LHCN-M2 (cell line): Measurements from ENCODE around the gene RAMACL. TPM values are rescaled to one million over a fixed set of nuclear protein-coding genes. Genes with fewer than 3 reads are reported as not detected.
A peak's percentile ranks its signal among the peaks of the same experiment; 100 is the strongest.
"Not testable (repeated sequence)": the region's sequence is repeated elsewhere in the genome, so short reads cannot be mapped to it uniquely, and the experiment has no call there.

Experiments used
- DNase-seq: peaks from one replicate; pipeline ENCODE4 v3.0.0-alpha.2; 2012; ENCODE audit warnings: low read depth
- total RNA-seq: library from RNA; depleted of rRNA; stranded (reverse); fragments of >200 nt; gene quantifications from 2 replicates; pipeline ENCODE4 v1.2.3, GENCODE V29; 2014

The RAMACL gene
- total RNA-seq, 1 experiment from 2014 or later = 0.06 TPM

- DNase-seq = peak; percentile 100
Observed at GRCh38 chr6:166556863-166557322, 29.6 kb downstream of the RAMACL start.

GRCh38 chr6:166556336-166556735, 30.1 kb downstream of the RAMACL start:
- DNase-seq = no peak

DNA sequence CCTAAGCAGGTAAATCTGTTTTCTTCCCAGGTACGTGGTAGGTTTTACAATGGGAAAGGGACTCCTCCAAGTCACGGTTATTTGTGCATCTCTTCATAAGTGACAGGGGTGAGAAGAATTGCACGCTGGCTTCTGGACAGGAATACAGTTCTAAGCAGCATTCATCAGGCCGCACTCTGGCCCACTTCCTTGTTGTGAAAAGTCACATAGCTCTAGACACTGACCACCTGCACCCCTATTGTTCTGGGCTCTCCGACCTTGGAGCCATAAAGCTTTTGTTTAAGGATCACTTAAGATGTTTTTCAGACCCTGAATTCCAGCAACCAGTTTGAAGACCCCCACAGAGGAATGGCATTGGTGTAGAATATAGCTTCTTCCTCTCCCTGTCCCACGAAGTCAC, 31.4 kb downstream of the RAMACL start:
- DNase-seq = no peak

GRCh38 chr6:166554316-166554715, 32.2 kb downstream of the RAMACL start:
- DNase-seq = no peak

DNA sequence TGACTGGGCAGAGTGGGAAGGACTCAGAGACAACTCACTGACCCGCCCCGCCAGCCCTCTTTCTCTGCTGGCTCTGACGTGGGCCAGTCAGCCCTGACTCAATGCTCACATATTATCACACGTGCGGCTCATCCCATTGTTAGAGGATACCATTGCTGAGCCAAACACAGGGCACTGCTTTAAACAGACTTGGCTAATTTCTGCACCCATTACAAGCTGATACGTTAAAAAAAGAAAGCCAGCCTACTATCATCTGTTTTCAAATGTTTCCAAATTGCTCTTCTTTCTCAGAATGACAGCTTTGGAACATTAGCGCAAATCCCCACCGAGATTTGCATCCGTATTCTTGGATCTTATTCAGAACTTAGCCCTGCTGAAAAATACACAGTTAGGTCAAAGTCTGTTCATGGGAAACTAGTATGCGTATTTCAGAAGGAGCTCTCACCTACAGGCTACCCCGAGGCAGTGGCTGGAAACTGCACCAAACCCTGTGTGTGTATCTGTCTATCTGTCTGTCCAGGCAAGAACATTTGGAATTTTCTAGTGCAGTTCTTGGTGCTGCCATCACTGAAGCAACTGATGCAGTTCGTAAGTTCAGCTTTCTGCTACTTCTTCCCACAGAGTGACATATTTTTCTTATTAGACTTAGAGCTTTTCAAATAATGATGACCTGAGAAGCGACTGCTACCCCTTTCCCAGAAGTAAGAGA, 32.8 kb downstream of the RAMACL start:
- peak; percentile 94 for DNase-seq

GRCh38 chr6:166552600-166552999, 33.9 kb downstream of the RAMACL start:
- DNase-seq = no peak

GRCh38 chr6:166551754-166552495, 34.6 kb downstream of the RAMACL start:
- DNase-seq = no peak

DNA sequence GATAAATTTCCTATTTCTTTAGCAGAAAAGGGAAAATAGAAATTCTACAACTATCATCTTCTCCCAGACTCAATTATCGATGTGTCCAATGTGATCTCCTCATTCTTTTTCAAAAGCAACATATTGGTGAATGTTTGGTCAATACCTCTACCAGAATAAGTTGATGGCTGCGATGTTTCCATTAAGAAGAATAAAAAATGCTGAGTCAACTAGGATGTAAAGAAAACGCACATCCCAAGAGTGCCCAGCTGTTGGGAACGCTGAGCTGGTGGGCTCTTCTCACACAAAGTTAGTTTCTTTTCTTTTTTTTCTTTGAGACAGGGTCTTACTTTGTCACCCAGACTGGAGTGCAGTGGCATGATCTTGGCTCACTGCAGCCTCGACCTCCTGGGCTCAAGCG, 39.8 kb downstream of the RAMACL start:
- no peak for DNase-seq

- DNase-seq = no peak
Observed at GRCh38 chr6:166545156-166546034, 41.1 kb downstream of the RAMACL start.

DNA sequence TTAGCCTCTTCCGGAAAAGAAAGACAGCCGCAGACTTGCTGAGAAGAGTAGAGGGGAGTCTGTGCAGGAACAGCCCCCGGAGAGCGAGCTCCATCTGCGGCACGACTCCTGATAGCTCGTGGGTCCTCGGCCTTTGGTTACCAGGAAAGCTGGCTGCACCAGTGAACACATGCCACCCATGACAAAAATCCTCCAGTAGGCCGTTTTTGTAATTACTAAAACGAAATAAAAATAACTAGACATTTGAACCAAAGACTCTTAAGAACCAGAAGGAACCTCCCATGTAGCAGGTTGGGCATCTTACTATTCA, 42.2 kb downstream of the RAMACL start:
- DNase-seq = no peak

GRCh38 chr6:166543603-166544295, 42.7 kb downstream of the RAMACL start:
- no peak for DNase-seq

DNA sequence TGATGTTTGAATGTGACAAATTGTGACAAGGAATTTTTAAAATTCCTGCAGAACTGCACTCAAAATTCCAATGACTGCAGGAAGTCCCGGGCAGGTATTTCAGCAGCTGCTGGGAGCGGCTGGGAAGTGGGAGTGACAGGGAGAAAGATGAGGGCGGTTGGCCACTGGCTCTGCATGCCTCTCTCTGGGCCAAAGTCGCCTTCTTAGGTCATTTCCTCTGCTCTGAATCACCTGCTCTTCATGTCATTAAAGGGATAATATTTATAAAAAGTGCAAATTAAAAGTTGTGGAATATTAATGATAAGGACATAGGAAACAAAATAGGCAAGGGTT, 43.9 kb downstream of the RAMACL start:
- DNase-seq = no peak

DNA sequence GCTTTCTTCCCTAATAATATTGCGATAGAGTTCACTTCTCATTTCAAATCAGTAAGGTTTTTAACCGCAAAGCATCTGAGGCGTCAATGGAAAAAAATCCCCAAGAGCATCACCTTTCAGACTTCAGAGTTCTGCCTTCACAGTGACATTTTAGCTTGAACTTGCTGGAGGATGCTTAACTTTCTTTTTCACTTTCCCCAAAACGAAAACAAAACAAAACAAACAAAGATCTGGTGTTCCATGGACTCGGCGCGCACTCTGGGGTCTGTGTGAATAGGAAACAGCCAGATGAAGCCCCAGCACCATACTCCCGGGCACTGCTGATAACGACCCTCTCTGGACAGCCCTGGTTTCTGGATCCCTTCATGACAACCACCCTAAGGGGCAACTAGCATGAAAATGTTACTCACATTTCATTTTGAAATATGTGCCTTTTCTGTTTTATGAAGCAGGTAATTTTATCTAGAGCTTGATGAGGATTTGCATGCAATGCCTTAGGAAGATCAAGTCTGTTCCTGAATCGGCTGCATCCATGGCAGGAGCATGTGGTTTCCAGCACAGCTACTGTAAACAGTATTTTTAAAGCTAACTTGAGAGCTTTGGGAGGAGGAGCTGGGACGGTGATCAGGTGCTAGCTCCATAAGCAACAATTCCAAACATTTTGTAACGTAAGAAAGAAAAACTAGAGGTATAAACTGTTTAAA, 44.5 kb downstream of the RAMACL start:
- no peak for DNase-seq

DNA sequence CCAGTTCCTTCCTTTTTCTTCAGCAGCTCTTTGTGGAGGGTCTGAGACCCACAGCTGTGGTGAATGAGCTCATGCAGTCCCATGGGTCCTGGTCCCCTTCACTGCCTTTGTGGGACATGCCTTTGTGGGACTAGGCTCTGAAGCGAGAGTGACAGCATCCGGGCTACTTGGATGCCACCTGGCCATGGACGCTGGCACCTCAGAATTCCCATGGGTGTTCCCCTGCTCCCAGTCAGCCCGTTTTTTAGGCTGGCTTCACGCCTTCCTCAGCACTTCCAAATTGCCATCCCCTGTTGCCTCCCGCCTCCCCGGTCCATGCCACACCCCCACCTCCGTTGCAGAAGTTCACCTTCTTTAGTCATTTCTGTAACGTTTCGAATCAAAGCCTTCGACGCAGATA, 45.1 kb downstream of the RAMACL start:
- no peak for DNase-seq

DNA sequence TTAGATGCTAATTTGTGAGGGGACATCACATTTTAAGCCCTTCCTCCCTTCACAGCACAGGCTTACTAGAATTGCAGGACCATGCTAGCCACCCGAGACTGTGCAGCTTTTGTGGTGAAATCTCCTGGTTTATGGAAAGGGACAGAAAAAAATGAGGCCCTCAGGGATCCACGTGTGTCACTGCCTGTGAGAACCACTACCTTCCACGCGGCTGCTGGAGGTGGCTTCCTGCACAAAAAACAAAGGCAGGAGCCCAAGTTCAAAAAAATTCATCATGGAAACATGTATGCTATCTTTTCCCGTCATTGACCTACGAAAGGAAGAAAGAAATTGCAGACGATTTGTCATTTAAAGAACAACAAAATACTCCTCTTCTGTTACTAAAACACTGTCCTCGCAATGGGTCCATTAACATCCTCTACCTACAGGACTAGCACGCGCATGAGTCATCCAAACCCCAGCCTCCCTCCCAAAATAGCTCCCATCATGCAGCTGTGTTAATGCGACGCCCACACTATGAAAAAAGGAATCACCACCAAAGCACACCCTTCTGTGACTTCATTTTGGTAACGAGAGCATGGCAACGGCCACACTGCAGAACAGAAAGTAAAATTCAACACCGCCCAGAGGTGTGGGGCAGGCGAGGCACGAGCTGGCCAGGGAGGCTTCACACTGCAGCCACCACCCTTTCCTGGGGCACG, 45.7 kb downstream of the RAMACL start:
- peak; percentile 76 for DNase-seq

DNA sequence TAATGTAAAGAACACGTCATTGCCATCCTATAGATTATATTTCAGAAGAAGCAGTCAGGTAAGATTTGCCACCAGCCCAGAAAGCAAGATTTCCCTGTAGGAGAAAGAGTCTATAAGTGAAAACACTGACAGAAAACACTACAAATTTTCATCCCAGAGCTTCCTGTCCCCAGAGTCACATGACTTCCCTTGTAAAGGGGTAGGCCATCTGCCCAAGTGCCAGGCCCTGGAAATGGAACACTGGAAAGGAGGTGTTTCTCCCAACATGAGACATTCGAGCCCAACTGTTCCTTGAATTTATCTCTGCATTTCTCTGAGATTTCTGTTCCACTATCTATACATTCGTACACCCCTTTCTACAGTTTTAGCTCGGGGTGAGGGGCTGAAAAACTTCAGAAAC, 46.9 kb downstream of the RAMACL start:
- DNase-seq = no peak

DNA sequence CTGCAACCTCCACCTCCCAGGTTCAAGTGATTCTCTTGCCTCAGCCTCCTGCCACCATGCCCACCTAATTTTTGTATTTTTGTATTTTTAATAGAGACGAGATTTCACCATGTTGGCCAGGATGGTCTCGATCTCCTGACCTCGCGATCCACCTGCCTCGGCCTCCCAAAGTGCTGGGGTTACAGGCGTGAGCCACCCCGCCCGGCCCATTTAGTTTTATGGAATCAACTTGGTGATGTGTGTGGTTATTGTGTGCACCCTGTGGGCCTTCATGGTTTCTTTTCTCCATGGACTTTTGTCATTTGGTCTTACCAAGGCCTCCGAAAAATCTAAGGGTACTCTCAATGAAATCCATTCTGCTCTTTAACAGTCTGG, 47.5 kb downstream of the RAMACL start:
- not testable (repeated sequence) for DNase-seq

GRCh38 chr6:166538297-166539010, 48.0 kb downstream of the RAMACL start:
- DNase-seq = no peak

DNA sequence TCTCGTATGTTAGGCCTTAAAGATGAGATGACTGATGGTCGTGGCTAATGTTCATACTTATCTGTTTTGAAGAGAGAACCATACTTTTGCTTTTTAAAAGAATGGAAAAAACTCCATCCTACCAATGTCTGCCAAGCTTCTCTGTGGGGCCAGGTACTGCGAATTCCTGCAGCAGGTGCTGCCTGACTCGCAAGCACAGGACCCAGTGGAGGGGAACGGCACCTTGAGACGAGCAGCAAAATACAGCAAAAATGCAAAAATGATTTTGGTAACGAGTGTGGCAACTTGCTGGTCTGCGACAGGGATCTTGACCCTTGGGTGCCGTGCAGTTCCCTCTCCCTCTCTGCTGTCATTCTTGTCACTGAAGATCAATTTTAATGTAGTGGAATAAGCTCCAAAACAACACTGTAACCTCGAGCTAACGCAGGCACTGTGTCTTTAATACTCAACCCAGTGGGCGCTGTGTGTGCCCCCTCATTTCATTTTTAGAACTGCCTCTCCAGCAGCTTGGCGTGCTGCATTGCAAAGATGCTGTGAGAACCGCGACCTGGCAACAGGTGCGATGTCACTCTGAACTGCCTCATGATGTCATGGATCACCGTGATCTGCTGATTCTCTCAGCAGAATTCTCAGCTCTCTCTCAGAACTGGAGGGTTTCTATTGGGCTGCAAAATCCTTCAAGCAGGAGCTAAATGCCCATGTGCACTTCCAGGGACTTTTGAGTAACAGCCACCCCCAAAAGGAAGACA, 51.6 kb downstream of the RAMACL start:
- DNase-seq = no peak
